Uterus (tissue), 4 donors: ENCODE results near the gene IL10RA. TPM values are rescaled to one million over a fixed set of nuclear protein-coding genes. Genes with fewer than 3 reads are reported as not detected.
"Not testable (repeated sequence)": the region's sequence is repeated elsewhere in the genome, so short reads cannot be mapped to it uniquely, and the experiment has no call there.

Source experiments
- DNase-seq, 2 donors: peaks; one replicate each; pipeline ENCODE4 v3.0.0-alpha.2; 2019 to 2020
- H3K27ac ChIP-seq, 2 donors: fragments of 200-600 bp; sonication (generic); 1 replicate in 1 of 2; 2 replicates in 1 of 2; pipeline ENCODE4 v1.5.1; 2016 to 2018
- H3K27me3 ChIP-seq, 2 donors: fragments of 200-600 bp; sonication (generic); one replicate each; pipeline ENCODE4 v1.5.1; 2018 to 2019; ENCODE audit warnings: control low read depth in 1 of 2
- H3K36me3 ChIP-seq, 2 donors: fragments of 200-600 bp; sonication (generic); one replicate each; pipeline ENCODE4 v1.5.1; 2019; ENCODE audit warnings: control low read depth in 1 of 2
- H3K4me1 ChIP-seq, 2 donors: fragments of 200-600 bp; sonication (generic); one replicate each; pipeline ENCODE4 v1.5.1; 2018 to 2019; ENCODE audit warnings: control low read depth in 1 of 2
- H3K4me3 ChIP-seq, 2 donors: fragments of 200-600 bp; sonication (generic); 1 replicate in 1 of 2; 2 replicates in 1 of 2; pipeline ENCODE4 v1.5.1; 2018 to 2019; ENCODE audit warnings: mild to moderate bottlenecking in 1 of 2
- H3K9me3 ChIP-seq, 2 donors: fragments of 200-600 bp; sonication (generic); one replicate each; pipeline ENCODE4 v1.5.1; 2019; ENCODE audit warnings: control low read depth in 1 of 2
- POLR2A ChIP-seq, 2 donors: fragments of 450-650 bp; IDR thresholded peaks; one replicate each; pipeline ENCODE4 v1.6.1; 2016; ENCODE audit warnings: antibody characterized with exemption in 2 of 2, mild to moderate bottlenecking in 1 of 2, moderate library complexity in 1 of 2
- intact Hi-C: fragments of 100-400 bp; cut with DNase I; formaldehyde crosslinking; loops from one replicate; pipeline ENCODE4 v1.15.1; 2023; ENCODE audit warnings: low total_unique reads
- total RNA-seq, 4 donors: library from RNA; depleted of rRNA in 3 of 4; stranded (reverse); fragments of >200 nt in 3 of 4; gene quantifications; one replicate each; pipeline versions ENCODE4 v1.1.0 to v1.2.4, GENCODE V29; 2014 to 2023
- TF ChIP-seq, protein P1 (sequence below), 4 experiments: fragments of 200-600 bp in 2 of 4; fragments of 450-650 bp in 2 of 4; sonication (generic) in 2 of 4; IDR thresholded peaks; one replicate each; pipeline ENCODE4 v1.5.1; 2016 to 2019; ENCODE audit warnings: antibody characterized with exemption in 4 of 4, mild to moderate bottlenecking in 2 of 4, moderate library complexity in 1 of 4
- donor health status: DM: yes; HTN: yes; CAD: no.

The IL10RA gene
- total RNA-seq, 4 donors from 2014 or later, result 6.8 to 45.9 (median 11.1) TPM

GRCh38 chr11:117946842-117947526 is 39.2 kb upstream of the IL10RA start:
- Histone ChIP-seq H3K9me3 (no peaks in the 10 kb centered on the region), H3K4me1 (no peaks in the 10 kb centered on the region), H3K27me3 (no peaks in the 10 kb centered on the region), H3K36me3 (no peaks in the 10 kb centered on the region), H3K4me3 (no peak overlapping the region), H3K27ac (peak overlapping the region in 1 of 2 donors; percentile 3)
- TF ChIP-seq, protein P1, sequence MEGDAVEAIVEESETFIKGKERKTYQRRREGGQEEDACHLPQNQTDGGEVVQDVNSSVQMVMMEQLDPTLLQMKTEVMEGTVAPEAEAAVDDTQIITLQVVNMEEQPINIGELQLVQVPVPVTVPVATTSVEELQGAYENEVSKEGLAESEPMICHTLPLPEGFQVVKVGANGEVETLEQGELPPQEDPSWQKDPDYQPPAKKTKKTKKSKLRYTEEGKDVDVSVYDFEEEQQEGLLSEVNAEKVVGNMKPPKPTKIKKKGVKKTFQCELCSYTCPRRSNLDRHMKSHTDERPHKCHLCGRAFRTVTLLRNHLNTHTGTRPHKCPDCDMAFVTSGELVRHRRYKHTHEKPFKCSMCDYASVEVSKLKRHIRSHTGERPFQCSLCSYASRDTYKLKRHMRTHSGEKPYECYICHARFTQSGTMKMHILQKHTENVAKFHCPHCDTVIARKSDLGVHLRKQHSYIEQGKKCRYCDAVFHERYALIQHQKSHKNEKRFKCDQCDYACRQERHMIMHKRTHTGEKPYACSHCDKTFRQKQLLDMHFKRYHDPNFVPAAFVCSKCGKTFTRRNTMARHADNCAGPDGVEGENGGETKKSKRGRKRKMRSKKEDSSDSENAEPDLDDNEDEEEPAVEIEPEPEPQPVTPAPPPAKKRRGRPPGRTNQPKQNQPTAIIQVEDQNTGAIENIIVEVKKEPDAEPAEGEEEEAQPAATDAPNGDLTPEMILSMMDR (IDR thresholded peaks at IDR 0.05), result peak; percentile 94 to 98 (median 96)
- TF ChIP-seq POLR2A (IDR thresholded peaks at IDR 0.05), result no peak
- peak; percentile 92 to 94 for DNase-seq
- intact Hi-C loops, result loop anchor here (2.0 kb wide), 1 partner anchor 104 kb away; no protein-coding TSS in a partner anchor

DNA sequence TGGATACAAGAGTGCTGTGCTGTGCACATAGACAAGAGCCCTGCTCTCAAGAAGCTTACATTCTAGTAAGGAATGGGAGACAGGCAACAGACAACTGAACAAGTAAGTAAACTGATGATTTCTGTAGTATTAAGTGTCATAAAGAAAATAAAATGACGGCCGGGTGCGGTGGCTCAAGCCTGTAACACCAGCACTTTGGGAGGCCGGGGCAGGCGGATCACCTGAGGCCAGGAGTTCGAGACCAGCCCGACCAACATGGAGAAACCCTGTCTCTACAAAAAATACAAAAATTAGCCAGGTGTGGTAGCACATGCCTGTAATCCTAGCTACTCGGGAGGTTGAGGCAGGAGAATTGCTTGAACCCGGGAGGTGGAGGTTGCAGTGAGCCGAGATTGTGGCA is 38.4 kb upstream of the IL10RA start:
- DNase-seq, H3K4me3 ChIP-seq, H3K4me1 ChIP-seq, H3K36me3 ChIP-seq, H3K27me3 ChIP-seq, H3K9me3 ChIP-seq, H3K27ac ChIP-seq: not testable (repeated sequence)
- intact Hi-C loops, result loop anchor here (2.0 kb wide), 1 partner anchor 105 kb away; no protein-coding TSS in a partner anchor

DNA sequence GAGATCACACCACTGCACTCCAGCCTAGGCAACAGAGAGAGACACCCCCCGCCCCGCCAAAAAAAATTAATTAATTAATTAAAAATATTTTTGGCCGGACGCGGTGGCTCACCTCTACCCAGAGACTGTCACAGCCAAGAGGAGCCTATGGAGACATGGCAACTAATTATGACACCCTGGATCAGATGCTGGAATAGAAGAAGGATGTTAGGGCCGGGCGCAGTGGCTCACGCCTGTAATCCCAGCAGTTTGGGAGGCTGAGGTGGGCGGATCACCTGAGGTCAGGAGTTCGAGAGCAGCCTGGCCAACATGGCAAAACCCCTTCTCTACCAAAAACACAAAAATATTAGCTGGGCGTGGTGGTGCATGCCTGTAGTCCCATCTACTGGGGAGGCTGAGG is 37.7 kb upstream of the IL10RA start:
- H3K27me3 ChIP-seq, H3K36me3 ChIP-seq, H3K4me1 ChIP-seq, H3K4me3 ChIP-seq, intact Hi-C loops, H3K27ac ChIP-seq, DNase-seq, H3K9me3 ChIP-seq: not testable (repeated sequence)

- Histone ChIP-seq H3K4me3 (no peak overlapping the region), H3K9me3 (no peaks in the 10 kb centered on the region), H3K27ac (no peak overlapping the region), H3K27me3 (no peaks in the 10 kb centered on the region), H3K36me3 (no peaks in the 10 kb centered on the region), H3K4me1 (no peaks in the 10 kb centered on the region)
- TF ChIP-seq, protein P1 (IDR thresholded peaks at IDR 0.05), result no peak
- no peak for TF ChIP-seq POLR2A (IDR thresholded peaks at IDR 0.05)
- DNase-seq, result no peak
- intact Hi-C loops, result no loop called here
These were observed 37.1 kb upstream of the IL10RA start for GRCh38 chr11:117949062-117949461.

DNA sequence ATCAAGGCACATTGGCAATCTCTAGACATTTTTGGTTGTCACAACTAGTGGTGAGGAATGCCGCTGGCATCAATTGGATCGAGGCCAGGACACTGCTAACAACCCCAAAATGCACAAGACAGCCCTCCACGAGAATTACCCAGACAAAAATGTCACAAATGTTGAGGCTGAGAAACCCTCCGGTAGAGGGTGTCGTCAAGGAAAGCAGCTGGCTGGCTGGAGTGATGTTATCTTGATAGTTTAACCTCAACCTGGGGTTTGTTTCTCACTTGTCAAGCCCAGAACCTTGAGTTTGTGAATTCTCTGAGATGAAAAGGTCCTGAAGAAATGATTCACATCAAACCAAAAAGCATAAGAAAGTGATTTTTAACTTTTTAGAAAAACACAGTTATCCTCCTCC is 35.9 kb upstream of the IL10RA start:
- no peak for DNase-seq
- Histone ChIP-seq H3K36me3 (no peaks in the 10 kb centered on the region), H3K27me3 (no peaks in the 10 kb centered on the region), H3K27ac (no peak overlapping the region), H3K4me3 (no peak overlapping the region), H3K4me1 (no peaks in the 10 kb centered on the region), H3K9me3 (no peaks in the 10 kb centered on the region)
- TF ChIP-seq POLR2A (IDR thresholded peaks at IDR 0.05), result no peak
- TF ChIP-seq, protein P1 (IDR thresholded peaks at IDR 0.05), result no peak
- intact Hi-C loops, result no loop called here

DNA sequence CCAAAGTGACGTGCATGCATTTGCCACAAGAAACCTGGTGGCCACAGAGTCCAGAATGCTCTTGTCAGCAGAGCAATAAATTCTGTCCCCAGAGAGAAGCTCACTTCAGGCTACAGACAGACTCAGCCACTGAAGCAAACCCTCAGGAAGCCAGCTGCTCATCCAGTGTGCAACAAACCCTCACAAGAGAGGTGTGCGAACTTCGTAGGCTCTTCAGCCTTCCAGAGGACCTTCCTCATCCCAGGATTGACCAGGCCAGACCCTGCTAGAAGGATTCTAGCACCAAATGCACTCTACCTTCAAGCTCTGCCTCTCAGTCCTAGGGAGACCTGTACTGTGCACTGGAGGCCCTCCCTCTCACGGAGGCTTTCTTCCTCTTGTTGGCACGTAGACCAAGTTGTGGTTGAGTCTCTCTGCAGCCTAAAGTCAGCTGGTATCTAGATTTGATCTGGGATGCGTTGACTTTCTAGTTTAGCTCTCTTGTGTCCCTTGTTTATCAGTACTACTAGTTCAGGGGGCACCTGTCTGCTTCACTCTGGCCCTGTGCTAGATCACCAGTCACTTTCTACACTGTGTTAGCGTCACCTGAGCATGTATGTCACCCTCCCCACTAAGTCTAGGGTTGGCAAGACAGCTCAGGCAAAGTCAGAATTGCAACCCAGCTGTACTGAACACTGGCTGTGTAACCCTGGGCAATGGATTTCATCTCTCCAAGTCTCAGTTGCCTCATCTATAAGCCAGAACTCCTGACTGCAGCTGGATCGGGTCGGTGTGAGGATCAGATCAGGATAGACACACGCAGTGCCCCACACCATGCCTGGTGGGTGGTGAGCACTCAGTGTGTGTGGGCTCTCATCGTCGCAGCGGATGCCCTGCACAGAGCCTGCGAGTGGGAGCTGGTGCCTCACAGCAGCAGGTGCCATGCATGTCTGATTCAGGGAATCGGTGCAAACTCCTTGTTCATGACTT is 34.9 kb upstream of the IL10RA start:
- Histone ChIP-seq H3K27ac (no peak overlapping the region), H3K27me3 (no peaks in the 10 kb centered on the region)
- intact Hi-C loops, result no loop called here

More for the DNA sequence above, 34.9 kb upstream of the IL10RA start:
- Histone ChIP-seq H3K4me1 (no peaks in the 10 kb centered on the region), H3K9me3 (no peaks in the 10 kb centered on the region), H3K36me3 (no peaks in the 10 kb centered on the region), H3K4me3 (no peak overlapping the region)
- TF ChIP-seq, protein P1 (IDR thresholded peaks at IDR 0.05), result no peak
- TF ChIP-seq POLR2A (IDR thresholded peaks at IDR 0.05), result no peak
- no peak for DNase-seq
